ENCODE data around the gene BICC1. TPM values are rescaled to one million over a fixed set of nuclear protein-coding genes. Genes with fewer than 3 reads are reported as not detected.

The BICC1 gene
- total RNA-seq, 1 experiment from 2014 or later: 7.2 TPM

DNA sequence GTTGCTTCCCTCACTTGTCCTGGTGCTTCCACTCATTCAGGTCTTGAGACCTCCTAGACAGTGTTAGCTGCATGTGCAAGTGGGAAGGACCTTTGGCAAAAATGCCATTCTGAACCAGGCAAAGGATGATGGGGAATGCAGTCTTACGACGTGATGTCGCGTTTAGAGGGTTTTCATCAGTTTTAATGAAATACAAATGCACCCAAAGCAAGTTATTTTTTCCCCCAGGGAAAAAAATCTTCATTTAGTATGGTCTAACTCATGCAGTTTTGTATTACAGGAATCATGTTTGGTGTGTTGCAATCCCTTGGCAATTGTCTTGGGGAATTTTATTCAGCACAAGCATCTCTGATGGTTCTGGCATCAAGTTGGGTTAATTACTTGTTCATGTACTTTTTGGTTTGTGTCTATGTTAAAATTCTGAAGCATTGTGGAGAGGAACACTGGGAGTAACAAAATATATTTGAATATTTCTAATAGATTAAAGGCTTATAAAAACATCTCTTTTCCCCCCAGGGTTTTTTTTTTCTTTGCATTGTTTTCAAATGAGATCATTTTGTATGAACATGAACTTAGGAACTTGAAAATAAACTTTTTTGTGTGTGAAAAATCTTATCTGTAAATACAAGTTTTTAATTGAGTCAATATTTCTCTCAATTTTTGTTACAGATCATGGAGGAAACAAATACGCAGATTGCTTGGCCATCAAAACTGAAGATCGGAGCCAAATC lies 188.9 kb downstream of the BICC1 start:
- no peak for DNase-seq (ENCODE audit: low read depth, low spot score)
- in situ Hi-C loops (cut with HindIII; ENCODE audit: low pct_unique_long_range_greater_than_20kb, low sequenced_read_pairs): no loop called here

DNA sequence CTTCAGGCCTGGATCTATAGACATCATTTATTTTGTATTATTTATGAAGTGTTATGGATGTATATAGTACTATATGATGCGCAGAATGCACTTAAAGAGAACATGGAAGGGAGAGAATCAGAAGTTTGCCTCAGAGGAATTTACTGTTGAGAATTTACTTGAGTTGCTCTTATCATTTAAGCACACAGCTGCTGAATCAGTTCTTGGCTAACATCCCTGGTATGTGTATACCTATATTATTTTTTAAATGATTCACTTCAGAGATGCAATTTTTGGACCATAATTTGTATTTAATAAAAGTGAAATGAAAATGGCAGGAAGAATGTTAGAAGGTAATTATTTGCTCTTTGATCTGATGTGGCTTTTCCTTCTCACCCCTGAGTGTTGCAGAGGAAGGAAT lies 191.6 kb downstream of the BICC1 start:
- DNase-seq (ENCODE audit: low read depth, low spot score): no peak

DNA sequence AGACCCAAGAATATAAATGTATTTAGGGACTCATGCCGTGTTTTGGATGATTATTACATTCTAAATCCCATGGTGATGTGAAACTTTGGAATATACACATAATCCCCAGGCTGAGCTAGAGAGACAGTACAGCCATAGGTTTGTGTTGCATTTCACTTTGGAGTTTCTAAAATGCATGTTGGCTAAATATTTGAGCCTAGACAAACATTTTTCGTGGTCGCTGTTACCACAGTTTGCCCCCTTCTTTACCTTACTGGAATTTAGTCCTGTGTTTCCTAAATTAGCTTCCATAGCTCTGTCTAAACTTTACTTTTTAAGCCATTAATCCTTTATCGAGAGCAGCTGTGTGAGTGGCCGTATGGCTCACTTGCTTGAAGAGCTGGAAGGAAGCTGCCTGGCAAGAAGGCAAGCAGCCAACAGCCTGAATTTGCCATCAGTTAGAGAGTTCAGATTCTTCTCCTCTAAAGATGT lies 192.0 kb downstream of the BICC1 start:
- in situ Hi-C loops (cut with HindIII; ENCODE audit: low pct_unique_long_range_greater_than_20kb, low sequenced_read_pairs): no loop called here
- DNase-seq (ENCODE audit: low read depth, low spot score): no peak

More for the DNA sequence above, 191.6 kb downstream of the BICC1 start:
- in situ Hi-C loops (cut with HindIII; ENCODE audit: low pct_unique_long_range_greater_than_20kb, low sequenced_read_pairs): no loop called here

DNA sequence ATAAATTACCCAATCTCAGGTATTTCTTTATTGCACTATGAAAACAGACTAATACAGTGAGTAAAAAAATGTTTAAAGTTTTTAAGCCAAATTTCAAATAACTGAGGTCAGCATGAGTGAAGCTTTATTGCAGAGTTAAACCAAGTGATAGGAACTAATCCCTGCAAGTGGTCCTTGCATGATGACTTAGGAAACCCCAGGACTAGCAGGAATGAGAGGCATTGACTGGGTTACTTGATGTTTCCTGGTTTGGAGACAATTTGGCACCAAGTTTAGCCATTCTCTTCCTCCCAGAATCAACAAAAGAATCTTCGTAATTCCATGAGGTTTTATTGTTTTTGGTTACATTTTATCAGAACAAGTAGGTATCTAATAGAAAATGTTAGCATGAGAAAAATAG lies 194.2 kb downstream of the BICC1 start:
- no peak for DNase-seq (ENCODE audit: low read depth, low spot score)
- in situ Hi-C loops (cut with HindIII; ENCODE audit: low pct_unique_long_range_greater_than_20kb, low sequenced_read_pairs): no loop called here

DNA sequence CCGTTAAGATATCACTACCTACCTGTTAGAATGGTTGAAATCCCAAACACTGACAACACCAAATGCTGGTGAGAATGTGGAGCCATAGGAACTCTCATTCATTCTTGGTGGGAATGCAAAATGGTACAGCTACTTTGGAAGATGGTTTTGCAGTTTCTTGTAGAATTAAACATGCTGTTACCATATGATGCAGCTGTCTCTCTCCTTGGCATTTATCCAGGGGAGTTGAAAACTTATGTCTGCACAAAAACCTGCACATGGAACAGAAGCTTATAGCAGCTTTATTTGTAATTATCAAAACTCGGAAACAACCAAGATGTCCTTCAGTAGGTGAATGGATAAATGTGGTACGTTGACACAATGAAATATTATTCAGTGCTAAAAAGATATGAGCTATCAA lies 199.5 kb downstream of the BICC1 start:
- in situ Hi-C loops (cut with HindIII; ENCODE audit: low pct_unique_long_range_greater_than_20kb, low sequenced_read_pairs): no loop called here
- DNase-seq (ENCODE audit: low read depth, low spot score): no peak

DNA sequence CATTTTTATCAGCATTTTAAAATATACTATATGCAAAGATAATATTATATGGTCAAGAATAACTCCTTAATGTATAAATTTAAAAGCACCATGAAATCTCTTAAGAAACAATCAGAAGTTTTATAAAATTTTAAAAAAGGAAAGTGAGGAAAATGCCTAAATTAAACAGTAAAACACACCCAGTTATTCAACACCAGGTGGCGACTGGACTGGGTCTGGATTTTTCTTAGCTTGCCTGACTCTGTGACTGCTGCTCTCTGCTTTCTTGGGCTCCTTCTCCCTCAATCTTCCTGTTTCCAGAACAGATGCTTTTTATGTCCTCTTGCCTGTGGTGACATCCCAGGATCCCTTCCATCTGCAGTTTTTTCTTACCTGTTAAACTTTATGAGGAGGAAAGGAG lies 200.3 kb downstream of the BICC1 start:
- DNase-seq (ENCODE audit: low read depth, low spot score): peak; percentile 8
- in situ Hi-C loops (cut with HindIII; ENCODE audit: low pct_unique_long_range_greater_than_20kb, low sequenced_read_pairs): no loop called here

DNA sequence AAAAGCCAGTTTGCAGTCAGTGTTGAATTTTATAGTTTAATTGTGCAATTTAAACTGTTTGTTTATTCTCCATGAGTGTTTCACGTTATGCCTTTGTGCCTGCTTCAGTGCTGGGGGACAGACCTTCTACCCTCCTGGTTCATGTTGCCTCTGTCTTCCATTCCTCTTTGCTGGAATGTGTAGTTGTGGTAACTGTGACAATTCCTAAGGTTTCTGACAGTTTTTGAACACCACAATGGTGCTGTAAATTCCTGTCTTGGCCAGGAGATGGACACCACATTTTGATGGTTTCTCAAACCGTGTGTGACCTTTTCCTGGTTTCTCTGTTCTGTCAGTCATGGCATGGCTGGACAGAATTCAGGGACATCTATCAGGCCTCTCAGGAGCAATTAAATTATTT lies 201.7 kb downstream of the BICC1 start:
- in situ Hi-C loops (cut with HindIII; ENCODE audit: low pct_unique_long_range_greater_than_20kb, low sequenced_read_pairs): no loop called here
- DNase-seq (ENCODE audit: low read depth, low spot score): no peak

DNA sequence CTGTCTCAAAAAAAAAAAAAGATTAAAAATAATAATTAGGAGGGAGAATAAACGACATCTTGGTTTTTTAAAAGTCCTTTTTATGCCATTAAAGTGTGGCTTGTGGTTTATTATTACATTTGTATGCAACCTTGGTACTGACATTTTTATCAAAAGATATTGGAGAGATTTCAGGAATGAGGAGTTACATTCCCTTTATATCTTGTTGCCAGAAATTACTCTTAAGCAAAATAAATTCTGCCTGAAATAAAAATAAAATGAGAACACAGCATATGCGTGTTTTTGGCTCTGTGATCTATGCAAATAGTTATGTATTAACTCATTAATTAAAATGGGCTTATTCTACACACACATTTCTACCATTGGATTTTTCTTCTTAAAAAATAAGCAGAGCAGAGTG lies 202.4 kb downstream of the BICC1 start:
- in situ Hi-C loops (cut with HindIII; ENCODE audit: low pct_unique_long_range_greater_than_20kb, low sequenced_read_pairs): no loop called here
- no peak for DNase-seq (ENCODE audit: low read depth, low spot score)

DNA sequence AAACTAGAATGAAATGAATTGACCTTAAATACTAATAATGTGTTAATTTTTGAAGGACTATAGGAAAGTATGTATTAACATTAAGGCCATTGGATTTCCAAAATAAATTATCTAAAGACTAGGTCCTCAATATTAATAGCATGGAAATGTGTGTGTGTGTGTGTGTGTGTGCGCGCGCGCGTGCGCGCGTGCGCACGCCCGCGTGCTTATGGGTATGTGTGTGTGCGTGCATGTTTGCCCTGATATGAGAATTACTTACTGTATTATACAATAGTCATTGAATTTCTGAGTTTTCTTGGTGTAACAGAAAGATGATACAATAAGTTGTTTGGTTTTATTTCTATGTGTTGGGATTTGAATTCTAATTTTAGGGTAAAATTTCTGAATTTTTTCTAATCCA lies 205.9 kb downstream of the BICC1 start:
- in situ Hi-C loops (cut with HindIII; ENCODE audit: low pct_unique_long_range_greater_than_20kb, low sequenced_read_pairs): no loop called here
- no peak for DNase-seq (ENCODE audit: low read depth, low spot score)

DNA sequence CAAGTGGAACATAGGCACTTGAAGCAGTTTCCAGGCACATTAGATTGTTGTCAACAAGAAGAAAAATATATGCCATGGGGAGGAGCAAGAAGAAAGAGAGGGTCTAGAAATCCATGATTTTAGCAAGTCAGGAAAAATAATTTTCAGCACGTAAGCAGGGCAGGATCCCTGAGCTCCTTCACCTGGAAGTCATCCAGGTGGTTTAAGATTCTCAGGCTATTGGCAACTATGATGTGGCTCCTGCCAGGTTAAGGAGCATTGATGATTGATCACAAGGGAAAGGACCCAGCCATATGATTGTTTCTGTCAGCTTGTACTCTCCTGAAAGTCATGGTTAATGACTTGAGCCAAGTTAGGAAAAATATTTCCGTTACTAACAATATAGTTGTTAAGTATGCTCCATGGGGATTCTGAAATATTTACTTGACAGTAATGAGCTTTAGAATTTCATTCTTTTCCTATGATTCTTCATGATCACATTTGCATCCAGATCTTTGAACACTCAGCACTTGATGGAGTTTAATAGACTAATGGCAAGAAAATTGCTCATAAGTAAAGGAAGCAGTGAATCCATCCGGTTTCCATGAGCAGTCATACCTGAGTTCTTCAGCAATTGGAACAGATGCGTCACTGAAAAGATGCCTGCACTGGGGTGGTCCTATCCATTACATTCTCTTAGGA lies 209.1 kb downstream of the BICC1 start:
- in situ Hi-C loops (cut with HindIII; ENCODE audit: low pct_unique_long_range_greater_than_20kb, low sequenced_read_pairs): no loop called here
- DNase-seq (ENCODE audit: low read depth, low spot score): no peak

DNA sequence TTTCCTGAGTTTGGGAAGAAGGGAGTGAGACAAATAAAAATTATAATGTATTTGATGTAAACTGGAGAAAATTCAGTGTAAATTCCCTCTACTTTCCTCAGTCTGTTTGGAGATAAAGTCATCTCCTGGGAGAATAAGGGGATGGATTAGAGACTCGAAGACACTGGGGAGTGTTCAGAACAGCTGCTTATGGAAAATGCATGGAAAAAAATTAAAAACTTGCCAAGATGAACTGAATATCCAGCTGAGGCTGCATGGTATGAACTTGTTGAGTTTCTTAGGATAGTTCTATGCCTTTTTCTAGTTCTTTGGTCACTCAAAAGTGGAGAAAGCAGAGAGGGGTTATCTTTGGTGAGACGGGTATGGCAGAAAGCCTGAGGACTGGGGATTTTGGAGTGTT lies 210.5 kb downstream of the BICC1 start:
- DNase-seq (ENCODE audit: low read depth, low spot score): no peak
- in situ Hi-C loops (cut with HindIII; ENCODE audit: low pct_unique_long_range_greater_than_20kb, low sequenced_read_pairs): no loop called here

DNA sequence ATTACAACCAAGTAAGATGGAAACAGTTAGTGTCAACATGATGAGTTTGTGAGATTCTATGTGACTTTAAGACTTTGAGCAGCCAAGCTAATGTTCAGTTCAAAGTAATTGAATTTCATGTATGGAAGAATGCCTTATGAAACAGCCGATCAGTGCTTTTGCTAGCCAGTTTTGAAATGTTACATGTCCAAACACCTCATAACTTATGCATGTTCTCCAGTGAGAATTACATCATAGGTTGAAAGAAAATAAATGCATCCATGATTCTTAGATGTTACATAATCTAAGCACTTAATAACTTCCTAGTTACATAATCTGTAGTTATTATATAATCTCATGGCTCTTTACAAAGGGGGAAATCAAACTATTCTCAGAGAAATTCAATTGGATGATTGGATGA lies 211.3 kb downstream of the BICC1 start:
- in situ Hi-C loops (cut with HindIII; ENCODE audit: low pct_unique_long_range_greater_than_20kb, low sequenced_read_pairs): no loop called here
- DNase-seq (ENCODE audit: low read depth, low spot score): no peak

DNA sequence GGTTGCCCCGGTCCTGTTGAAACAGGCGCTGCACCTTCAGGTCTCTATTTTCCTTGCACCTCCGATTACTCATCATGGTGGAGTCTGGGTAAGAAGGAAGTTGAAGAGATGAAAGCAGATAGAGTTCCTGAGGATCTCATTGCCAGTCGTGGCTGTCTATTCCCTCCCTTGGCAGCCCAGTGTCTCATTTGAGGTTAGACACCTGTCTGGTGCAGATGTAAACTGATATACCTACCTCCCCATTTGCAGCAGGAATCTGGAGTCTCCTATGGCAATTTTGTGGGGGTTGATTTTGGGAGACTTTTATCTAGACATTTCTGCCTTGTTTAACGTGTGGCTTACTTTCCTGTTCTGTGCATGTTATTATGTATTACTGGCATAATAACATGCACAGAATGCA lies 212.1 kb downstream of the BICC1 start:
- in situ Hi-C loops (cut with HindIII; ENCODE audit: low pct_unique_long_range_greater_than_20kb, low sequenced_read_pairs): no loop called here

DNA sequence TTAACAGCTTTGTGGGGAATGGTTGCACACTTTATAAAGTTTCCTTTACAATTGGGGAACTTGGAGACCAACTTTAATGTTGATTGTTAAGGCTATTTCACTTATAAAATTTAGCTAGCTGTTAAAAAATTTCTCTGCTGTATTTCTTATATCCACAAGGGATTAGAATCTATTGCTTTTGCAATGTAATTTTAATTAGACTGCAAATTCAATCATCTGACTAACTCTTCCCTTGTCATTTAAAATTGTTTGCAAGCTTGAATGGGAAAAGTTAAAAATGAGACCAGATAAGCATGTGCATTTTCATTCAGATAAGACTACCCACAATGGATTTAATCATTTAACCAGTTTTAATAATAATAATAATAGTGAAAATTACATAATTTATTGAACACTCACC lies 213.2 kb downstream of the BICC1 start:
- in situ Hi-C loops (cut with HindIII; ENCODE audit: low pct_unique_long_range_greater_than_20kb, low sequenced_read_pairs): no loop called here

More for the DNA sequence above, 212.1 kb downstream of the BICC1 start:
- DNase-seq (ENCODE audit: low read depth, low spot score): no peak

DNA sequence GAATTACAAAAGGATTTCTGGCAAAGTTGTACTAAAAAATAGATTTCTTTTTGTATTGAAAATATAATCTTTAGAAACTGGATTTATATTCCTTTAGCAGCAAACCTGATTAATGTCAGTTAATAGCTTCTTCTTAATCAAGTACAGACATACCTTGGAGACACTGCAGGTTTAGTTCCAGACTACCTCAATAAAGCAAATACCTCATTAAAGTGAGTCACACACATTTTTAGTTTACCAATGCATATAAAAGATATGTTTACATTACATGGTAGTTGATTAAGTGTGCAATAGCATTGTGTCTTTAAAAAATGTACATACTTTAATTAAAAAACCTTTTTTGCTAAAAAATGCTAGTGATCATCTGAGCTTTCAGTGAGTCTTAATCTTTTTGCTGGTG lies 215.0 kb downstream of the BICC1 start:
- in situ Hi-C loops (cut with HindIII; ENCODE audit: low pct_unique_long_range_greater_than_20kb, low sequenced_read_pairs): no loop called here
- DNase-seq (ENCODE audit: low read depth, low spot score): no peak

More for the DNA sequence above, 213.2 kb downstream of the BICC1 start:
- no peak for DNase-seq (ENCODE audit: low read depth, low spot score)

DNA sequence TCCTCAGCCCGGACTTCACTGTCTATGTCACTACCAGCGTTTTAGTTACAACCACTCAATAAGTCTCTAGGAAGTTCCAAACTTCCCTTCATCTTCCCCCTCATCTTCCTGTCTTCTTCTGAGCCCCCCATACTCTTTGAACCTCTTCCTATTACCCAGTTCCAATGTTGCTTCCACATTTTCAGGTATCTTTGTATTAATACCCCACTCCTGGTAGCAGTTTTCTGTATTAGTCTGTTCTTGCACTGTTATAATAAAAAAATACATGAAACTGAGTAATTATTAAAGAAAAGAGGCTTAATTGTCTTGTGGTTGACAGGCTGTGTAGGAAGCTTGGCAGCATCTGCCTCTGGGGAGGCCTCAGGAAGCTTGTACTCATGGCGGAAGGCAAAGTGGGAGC lies 218.6 kb downstream of the BICC1 start:
- in situ Hi-C loops (cut with HindIII; ENCODE audit: low pct_unique_long_range_greater_than_20kb, low sequenced_read_pairs): no loop called here
- DNase-seq (ENCODE audit: low read depth, low spot score): no peak

DNA sequence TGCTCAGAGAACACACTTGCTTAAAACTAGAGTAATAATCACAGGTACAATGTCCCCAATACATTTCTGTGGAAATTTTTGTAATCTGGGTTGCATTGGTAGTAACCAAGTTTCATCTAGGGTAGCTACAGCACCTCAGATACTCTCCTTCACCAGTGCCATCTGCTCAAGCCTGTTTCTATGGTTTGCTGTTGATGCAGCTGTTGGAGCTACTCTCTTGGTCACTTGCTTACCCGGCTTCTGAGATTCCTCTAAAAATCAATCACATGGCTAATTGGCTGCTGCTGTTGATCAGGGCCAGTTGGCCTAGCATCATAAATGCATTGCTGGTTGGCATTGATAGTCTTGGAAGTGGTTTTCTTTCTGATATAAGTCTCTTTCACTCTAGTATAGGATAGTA lies 220.8 kb downstream of the BICC1 start:
- in situ Hi-C loops (cut with HindIII; ENCODE audit: low pct_unique_long_range_greater_than_20kb, low sequenced_read_pairs): no loop called here
- DNase-seq (ENCODE audit: low read depth, low spot score): no peak

DNA sequence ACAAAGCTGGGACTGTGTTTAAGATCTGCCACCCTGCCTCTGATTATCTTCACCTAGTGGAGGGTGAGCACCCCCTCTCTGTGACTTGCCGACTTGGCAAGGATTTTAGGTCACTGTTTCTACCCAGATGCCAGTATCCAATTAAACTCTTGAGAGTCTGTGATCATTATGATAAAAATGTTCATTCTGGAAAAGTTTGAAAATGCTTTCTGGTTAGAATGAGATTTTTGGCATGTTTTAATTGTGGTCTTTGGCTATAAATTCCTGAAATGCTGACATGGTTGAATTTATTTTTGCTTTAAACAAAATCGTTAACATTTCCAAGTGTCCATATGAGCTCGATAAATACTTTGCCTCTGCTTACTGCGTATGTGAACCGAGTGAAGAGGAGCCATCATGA lies 221.4 kb downstream of the BICC1 start:
- in situ Hi-C loops (cut with HindIII; ENCODE audit: low pct_unique_long_range_greater_than_20kb, low sequenced_read_pairs): no loop called here
- DNase-seq (ENCODE audit: low read depth, low spot score): no peak

DNA sequence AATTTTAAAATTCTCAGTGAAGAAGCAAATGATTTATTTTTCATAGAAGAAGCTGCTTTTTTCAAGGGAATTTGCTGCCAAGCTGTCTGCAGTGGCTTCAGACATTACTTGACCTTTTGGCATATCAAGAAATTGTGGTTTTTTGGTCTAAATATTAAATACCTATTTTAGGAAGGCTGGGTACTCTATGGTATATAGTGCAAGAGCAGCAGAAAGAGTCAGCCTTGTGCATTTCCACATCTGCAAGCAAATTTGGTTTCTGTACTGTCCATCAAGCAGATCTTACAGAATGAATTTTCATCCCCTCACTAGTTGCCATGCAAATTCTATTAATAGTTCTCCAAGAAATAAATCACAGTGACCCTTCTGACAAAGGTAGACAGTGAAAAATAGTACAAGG lies 222.0 kb downstream of the BICC1 start:
- DNase-seq (ENCODE audit: low read depth, low spot score): no peak
- in situ Hi-C loops (cut with HindIII; ENCODE audit: low pct_unique_long_range_greater_than_20kb, low sequenced_read_pairs): no loop called here
